GM18873 (cell line): ENCODE measurements around the gene PPP6R2.
A peak's percentile ranks its signal among the peaks of the same experiment; 100 is the strongest.

ENCODE experiments used
- ATAC-seq: cut with Tn5 transposase; IDR thresholded peaks from one replicate; pipeline ENCODE4 v1.9.1; 2021; ENCODE audit warnings: mild to moderate bottlenecking, moderate library complexity, moderate number of reproducible peaks; ENCODE audit not compliant: unreplicated experiment, low FRiP score

Gene PPP6R2

GRCh38 chr22:50342651-50343540 is at the start of gene PPP6R2:
Gene PPP6R2 (plus strand): TSS chr22:50343327. CDS start chr22:50393909, 50,582 bp downstream.
- peak; percentile 58 for ATAC-seq

- ATAC-seq: no peak
Measured at GRCh38 chr22:50293441-50294318, 49.4 kb upstream of the PPP6R2 start.

- no peak for ATAC-seq
Measured at GRCh38 chr22:50294319-50294656, 48.8 kb upstream of the PPP6R2 start.

DNA sequence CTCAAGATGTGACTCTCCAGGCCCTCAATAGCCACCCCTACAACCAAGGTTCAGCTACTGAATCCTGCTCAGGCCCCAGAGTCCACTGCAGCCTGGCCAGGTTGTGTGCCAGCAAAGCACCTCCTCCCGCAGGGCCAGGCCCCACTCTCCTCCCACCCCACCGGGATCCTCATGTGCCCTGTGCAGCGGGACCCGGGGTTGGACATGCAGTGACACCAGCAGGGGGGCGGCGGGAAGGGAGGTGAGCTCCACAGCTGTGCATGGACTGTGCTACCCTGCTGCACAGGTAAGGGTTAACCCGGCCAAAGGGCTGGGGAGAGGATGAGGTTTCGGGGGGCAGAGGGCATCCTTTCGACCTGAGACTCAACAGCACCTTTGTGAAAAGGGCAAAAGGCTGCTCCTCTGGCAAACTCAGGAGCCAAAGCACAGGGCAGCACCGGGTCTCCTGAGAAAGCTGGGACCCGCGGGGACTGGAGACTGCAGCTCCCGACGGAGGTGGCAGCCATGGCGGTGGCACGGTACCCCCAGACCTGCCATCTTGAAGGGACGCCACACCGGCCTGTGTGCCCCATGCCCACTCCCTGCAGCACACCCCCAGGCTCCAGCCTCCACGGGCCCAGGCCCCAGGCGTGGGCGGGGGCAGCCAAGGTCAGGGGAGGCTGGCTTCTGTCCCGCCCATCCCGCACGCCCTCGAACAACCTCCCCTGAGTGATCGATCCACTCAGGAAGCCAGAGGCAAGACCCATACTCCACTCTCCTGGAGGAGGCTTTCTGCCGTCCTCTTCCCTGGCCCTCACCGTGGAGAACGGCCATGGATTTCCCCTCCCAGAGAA is 46.3 kb upstream of the PPP6R2 start:
- ATAC-seq: no peak

DNA sequence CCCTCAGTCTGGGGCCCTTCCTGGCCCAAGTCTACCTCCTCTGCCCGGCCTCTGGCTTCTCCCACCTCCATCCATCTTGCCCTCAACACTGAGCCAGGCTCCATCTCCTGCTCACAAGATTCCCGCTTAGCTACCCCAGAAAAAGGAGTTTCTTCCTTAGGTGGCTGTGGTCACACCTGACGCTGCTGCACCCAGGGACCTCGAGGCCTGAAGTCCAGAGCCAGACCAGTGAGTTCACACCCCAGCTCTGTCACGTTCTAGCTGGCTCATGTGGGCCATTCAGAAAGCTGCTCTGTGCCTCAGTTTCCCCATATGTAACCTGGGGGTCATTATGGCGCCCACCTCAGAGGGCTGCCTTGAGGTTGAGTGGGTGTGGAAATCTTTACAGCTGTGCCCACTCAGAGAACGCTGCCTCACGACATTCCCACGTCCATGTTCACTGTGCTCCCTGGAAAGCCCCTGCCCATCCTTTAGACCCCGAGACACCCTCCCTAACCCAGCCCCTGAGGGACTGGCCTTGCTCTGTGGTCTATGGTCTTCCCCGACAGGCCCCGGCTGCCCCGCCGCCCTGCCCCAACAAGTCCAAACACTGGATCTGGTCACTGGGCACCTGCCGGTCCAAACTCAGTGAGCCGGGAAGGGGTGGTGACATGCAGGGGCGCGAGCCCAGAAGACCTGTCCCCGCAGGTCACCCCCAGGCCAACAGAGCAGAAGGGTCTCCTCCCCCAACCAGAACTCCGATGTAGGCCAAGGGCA is 45.4 kb upstream of the PPP6R2 start:
- no peak for ATAC-seq

DNA sequence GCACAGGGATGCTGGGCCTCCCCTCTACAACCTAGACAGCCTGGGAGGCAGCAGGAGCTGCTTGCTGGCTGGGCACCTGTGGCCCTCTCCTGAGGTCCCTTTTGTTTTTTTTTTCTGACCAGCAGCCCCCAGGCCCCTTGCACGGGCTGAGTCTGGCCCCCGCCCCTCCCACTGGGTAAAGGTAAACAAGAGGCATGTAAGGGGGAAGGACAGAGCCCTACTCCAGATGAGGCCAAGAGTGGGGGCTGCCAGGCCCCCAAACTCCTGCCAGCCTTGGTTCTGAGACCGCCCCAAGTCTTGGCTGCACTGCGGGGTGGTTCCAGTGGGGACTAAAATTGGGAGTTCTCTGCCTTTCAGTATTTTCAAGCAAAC is 44.9 kb upstream of the PPP6R2 start:
- ATAC-seq: no peak

DNA sequence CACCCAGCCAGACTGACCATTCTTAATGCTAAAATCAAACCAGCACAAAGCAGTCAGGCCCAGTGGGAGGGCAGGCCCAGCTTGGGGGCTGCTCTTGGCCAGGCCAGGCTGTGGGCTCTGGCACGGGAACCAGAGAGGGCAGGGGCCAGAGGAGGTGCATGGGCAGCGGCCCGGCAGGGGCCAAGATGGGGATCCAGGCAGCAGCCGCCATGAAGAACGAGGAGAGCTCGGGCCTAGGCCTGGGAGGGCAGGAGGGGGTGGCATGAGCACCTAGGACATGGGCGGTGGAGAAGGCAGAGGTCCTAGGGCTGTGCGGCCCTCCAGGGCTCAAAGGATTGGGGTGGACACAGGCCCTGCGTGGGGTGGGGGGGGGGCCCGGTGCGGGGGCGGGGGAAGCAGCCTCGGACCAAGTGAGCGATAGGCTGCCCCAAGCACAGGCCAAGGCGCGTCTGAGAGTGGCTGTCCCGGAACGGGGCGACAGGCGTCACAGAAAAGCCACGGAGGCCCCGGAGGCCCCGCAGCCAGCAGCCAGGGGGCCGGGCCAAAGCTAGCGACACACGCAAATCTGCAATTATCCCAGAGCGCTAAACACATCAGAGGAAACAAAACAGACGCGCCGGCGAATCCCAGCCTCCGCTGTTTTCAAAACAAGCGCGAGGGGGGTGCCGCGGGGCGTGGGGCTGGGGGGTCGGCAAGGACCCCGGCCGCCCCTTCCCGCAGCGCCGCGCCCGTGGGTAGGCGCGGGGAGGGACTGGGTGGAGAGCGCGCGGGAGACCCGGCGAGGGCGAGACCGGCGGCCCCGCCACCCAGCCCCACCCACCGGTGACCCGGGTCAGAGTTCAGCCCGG is 44.0 kb upstream of the PPP6R2 start:
- ATAC-seq: no peak

DNA sequence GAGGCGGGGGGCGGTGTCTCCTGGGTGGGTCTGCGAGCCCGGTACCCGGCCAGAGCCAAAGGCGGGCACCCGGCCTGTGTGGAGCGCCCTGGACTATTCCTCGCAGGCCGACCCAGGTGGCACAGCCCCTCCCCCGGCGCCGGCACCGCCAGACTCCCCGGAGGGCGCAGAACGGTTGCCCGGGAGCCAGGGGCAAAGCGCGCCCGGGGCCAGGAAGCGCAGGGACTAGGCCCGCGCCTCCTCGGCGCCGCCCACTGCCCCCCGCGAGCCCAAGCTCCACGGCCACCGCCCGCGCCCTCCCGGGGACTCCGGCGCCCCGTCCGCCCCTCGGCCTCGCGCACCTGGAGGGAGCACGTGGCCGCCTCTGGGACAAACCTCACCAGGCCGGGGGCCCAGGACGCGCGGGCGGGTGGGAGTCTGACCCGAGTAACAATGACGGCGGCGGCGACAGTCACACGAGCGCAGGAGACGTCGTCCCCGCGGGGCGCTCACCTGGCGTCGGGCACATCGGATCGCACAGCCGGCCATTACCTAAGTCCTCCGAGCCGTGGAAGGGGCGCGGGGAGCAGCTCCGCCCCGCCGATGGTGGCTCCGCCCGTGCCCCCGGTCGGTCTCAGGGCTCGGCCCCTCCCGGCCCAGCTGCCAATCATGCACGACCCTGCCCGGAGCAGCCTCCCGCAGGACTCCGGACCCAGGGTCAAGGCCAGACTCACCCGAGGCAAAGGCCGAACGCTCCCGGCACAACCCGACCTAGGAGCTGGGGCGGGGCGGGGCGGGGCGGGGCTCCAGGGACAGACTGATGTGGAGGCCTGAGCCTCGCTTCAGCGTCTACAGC is 43.1 kb upstream of the PPP6R2 start:
- ATAC-seq: no peak

- no peak for ATAC-seq
Measured at GRCh38 chr22:50300620-50301257, 42.4 kb upstream of the PPP6R2 start.

GRCh38 chr22:50301581-50301991 is 41.5 kb upstream of the PPP6R2 start:
- ATAC-seq: no peak

- ATAC-seq: no peak
Measured at GRCh38 chr22:50302041-50302541, 41.0 kb upstream of the PPP6R2 start.

DNA sequence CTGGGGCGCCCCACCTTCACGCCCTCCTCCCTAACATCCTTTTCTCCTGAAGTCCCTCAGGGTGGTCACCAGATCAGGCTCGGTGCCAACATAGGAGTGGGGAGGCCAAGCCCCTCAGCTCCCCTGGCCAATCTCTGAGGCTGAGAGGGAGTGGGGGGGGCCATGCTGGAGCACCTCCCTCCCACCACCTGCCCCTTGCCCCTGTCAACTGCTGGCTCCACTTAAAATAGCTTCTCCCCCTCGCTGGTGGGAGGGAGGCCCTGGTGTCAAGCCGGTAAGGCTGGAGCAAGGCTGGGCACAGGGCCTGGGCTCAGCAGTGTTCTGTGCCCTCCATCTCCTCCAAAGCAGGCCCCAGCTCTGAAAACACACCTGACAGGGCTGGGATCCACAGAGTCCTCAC is 40.6 kb upstream of the PPP6R2 start:
- ATAC-seq: no peak

DNA sequence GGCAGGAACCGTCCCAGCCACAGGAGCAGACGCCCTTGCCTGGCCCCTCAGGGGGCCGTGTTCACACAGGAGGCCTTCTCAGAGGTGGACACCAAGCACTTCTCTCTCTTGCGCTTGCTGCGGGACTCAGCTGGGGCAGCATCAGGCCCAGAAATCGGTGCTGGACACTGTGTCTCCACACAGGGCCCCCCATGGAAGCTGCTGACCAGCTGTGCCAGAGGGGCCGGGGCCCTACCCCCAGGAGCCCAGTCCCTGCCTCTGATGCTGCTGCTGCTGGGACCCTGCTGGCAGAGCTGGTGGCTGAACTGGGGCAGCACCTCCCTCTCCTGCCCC is 39.6 kb upstream of the PPP6R2 start:
- ATAC-seq: no peak

GRCh38 chr22:50303848-50304527 is 39.1 kb upstream of the PPP6R2 start:
- no peak for ATAC-seq

- no peak for ATAC-seq
Measured at GRCh38 chr22:50304528-50305392, 38.4 kb upstream of the PPP6R2 start.

DNA sequence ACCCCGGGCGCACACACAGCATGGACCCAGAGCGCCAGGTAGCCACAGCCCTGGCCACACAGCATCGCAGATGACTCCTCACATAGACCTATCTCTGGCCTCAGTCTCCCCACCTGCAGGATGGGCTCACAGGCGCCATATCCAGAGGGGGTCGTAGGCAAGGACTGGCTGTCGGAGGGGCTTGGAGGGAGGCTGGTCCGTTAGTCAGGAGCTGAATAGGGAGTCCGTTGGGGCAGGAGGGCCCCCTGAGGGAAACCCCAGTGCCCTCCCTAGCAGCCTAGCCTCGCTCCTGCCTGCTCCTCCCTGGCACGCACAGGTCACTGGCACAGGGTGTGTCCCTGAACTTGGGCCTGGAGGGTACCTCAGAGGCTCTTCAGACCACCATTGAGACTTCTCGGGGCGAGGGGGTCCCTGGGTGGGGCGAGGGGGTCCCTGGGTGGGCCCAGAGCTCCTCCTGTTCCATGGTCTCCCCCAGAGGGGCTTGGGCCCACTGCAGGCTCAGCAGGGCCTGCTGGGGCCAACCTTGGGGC is 37.7 kb upstream of the PPP6R2 start:
- no peak for ATAC-seq
